Measurements from ENCODE around the gene PIK3C2B.

- no peak for TF ChIP-seq CTCF (IDR thresholded peaks at IDR 0.05; ENCODE audit: extremely low read depth in 1 of 2, insufficient read depth in 1 of 2, low read depth in 1 of 2, low read length in 2 of 2)
- TF ChIP-seq MAX (IDR thresholded peaks at IDR 0.05; ENCODE audit: insufficient read depth, insufficient read length), result no peak
- no peak for TF ChIP-seq POLR2A (IDR thresholded peaks at IDR 0.05; ENCODE audit: low read depth, low read length)
- no peak for TF ChIP-seq EZH2 (IDR thresholded peaks at IDR 0.05; ENCODE audit: borderline replicate concordance, low read depth, low read length, severe bottlenecking)
- TF ChIP-seq POLR2AphosphoS5 (IDR thresholded peaks at IDR 0.05; ENCODE audit: insufficient read depth, low read depth, low read length), result no peak
- TF ChIP-seq FOS (IDR thresholded peaks at IDR 0.05; ENCODE audit: borderline replicate concordance, insufficient read depth, low read length), result no peak
These were observed 34.3 kb downstream of the PIK3C2B start for GRCh38 chr1:204460346-204460745.

Measured in endothelial cell of umbilical vein (primary cell).